PC-3 (cell line): ENCODE measurements around the gene CXXC1. TPM values are rescaled to one million over a fixed set of nuclear protein-coding genes. Genes with fewer than 3 reads are reported as not detected.
"Not testable (repeated sequence)": the region's sequence is repeated elsewhere in the genome, so short reads cannot be mapped to it uniquely, and the experiment has no call there.

ENCODE experiments used
- ATAC-seq: fragments of 200-7000 bp; cut with Tn5 transposase; 2 replicates; pipeline ENCODE4 v1.9.1; 2020; ENCODE audit warnings: mild to moderate bottlenecking, moderate library complexity
- BruUV-seq: library from RNA; stranded (reverse); fragments of 400-500 nt; replicated peaks from 2 replicates; lab custom pipeline; 2021; lab: Mats Ljungman, UMichigan
- CTCF ChIA-PET: fragments of 300-600 bp; sonication (Branson Sonifier 250); formaldehyde crosslinking; loops from one replicate; lab custom pipeline; 2022; ENCODE audit warnings: antibody characterized with exemption; lab: Charles Lee
- POLR2A ChIA-PET: fragments of 300-600 bp; sonication (Branson Sonifier 250); formaldehyde crosslinking; loops from one replicate; lab custom pipeline; 2022; ENCODE audit warnings: antibody characterized with exemption; ENCODE audit not compliant: unreplicated experiment; lab: Charles Lee
- DNase-seq: peaks from one replicate; pipeline ENCODE4 v3.0.0-alpha.2; 2015
- H2AFZ ChIP-seq: fragments of 300-600 bp; sonication (generic); 2 replicates; pipeline ENCODE4 v1.6.0; 2016; ENCODE audit warnings: antibody characterized with exemption, low read length
- H3F3A ChIP-seq: fragments of 300-600 bp; sonication (generic); one replicate; pipeline ENCODE4 v1.6.0; 2017; ENCODE audit warnings: antibody characterized with exemption, low read length, control low read depth, mild to moderate bottlenecking; ENCODE audit not compliant: unreplicated experiment
- H3K27ac ChIP-seq: fragments of 300-600 bp; sonication (generic); 2 replicates; pipeline ENCODE4 v1.5.1; 2016; ENCODE audit warnings: mild to moderate bottlenecking, low read length
- H3K27me3 ChIP-seq: fragments of 300-600 bp; sonication (generic); 2 replicates; pipeline ENCODE4 v1.6.1; 2016; ENCODE audit warnings: low read length, mixed read lengths
- H3K36me3 ChIP-seq: fragments of 300-600 bp; sonication (generic); 2 replicates; pipeline ENCODE4 v1.6.1; 2016; ENCODE audit warnings: low read depth, mixed run types, low read length, mixed read lengths
- H3K4me1 ChIP-seq: fragments of 300-600 bp; sonication (generic); 2 replicates; pipeline ENCODE4 v1.5.1; 2016; ENCODE audit warnings: low read length; ENCODE audit not compliant: insufficient read depth
- H3K4me2 ChIP-seq: fragments of 300-600 bp; sonication (generic); 2 replicates; pipeline ENCODE4 v1.6.0; 2016; ENCODE audit warnings: low read length
- H3K4me3 ChIP-seq: fragments of 300-600 bp; sonication (generic); 2 replicates; pipeline ENCODE4 v1.5.1; 2016; ENCODE audit warnings: mild to moderate bottlenecking, low read length, mixed read lengths
- H3K79me2 ChIP-seq: fragments of 300-600 bp; sonication (generic); 2 replicates; pipeline ENCODE4 v1.6.1; 2017; ENCODE audit warnings: low read length, mixed read lengths
- H3K9ac ChIP-seq: fragments of 300-600 bp; sonication (generic); 2 replicates; pipeline ENCODE4 v1.6.0; 2016; ENCODE audit warnings: mild to moderate bottlenecking, low read length
- H3K9me2 ChIP-seq: fragments of 300-600 bp; sonication (generic); replicated peaks from 2 replicates; pipeline ENCODE4 v1.6.1; 2016; ENCODE audit warnings: mixed run types, low read length, mixed read lengths
- H3K9me3 ChIP-seq: fragments of 300-600 bp; sonication (generic); 2 replicates; pipeline ENCODE4 v1.6.1; 2016; ENCODE audit warnings: low read length, mixed read lengths
- H4K20me1 ChIP-seq: fragments of 300-600 bp; sonication (generic); 2 replicates; pipeline ENCODE4 v1.6.1; 2016; ENCODE audit warnings: low read length, mixed read lengths
- EZH2 ChIP-seq: fragments of 300-600 bp; sonication (generic); IDR thresholded peaks from one replicate; pipeline ENCODE4 v1.6.1; 2017; ENCODE audit warnings: antibody characterized with exemption, mild to moderate bottlenecking, low read length; ENCODE audit not compliant: unreplicated experiment
- EZH2phosphoT487 ChIP-seq: fragments of 300-600 bp; sonication (generic); IDR thresholded peaks from 2 replicates; pipeline ENCODE4 v1.6.1; 2018; ENCODE audit warnings: mild to moderate bottlenecking, antibody characterized with exemption, low read length, borderline replicate concordance
- intact Hi-C: fragments of 100-400 bp; cut with micrococcal nuclease; formaldehyde crosslinking; loops from 2 replicates; pipeline ENCODE4 v1.9.0; 2023
- total RNA-seq: library from RNA; depleted of rRNA; stranded (reverse); fragments of >200 nt; gene quantifications from 2 replicates; pipeline ENCODE4 v1.2.3, GENCODE V29; 2014
- TF ChIP-seq, protein P1 (sequence below): fragments of 300-600 bp; sonication (generic); conservative IDR thresholded peaks from 2 replicates; pipeline ENCODE4 v1.5.1; 2017; ENCODE audit warnings: antibody characterized with exemption, low read depth, mild to moderate bottlenecking, low read length

CXXC1 gene
- total RNA-seq, 1 experiment from 2014 or later, result 25.4 TPM

DNA sequence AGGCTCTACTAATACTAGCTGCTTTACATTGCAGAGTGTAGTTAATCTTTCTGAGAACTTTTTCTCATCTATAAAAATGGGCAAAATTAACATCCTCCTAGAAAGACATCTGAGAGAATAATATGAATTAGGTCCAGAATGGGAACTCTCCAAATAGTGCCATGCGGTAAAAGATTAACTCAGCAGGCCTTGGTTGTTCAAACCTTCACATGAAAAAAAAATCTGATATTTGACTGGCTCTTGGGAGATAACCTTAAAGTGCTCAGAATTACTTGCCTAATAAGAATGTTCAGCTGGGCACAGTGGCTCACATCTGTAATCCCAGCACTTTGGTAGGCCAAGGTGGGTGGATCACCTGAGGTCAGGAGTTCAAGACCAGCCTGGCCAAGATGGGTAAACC, 5.5 kb upstream of the CXXC1 start:
- H3F3A ChIP-seq, result no peaks in the 10 kb centered on the region
- H3K9me2 ChIP-seq, result no peaks in the 10 kb centered on the region
- no peak overlapping the region for H3K4me2 ChIP-seq
- no peaks in the 10 kb centered on the region for H4K20me1 ChIP-seq
- no peak for ATAC-seq
- no peaks in the 10 kb centered on the region for H3K4me1 ChIP-seq
- H3K9me3 ChIP-seq, result no peaks in the 10 kb centered on the region
- H3K36me3 ChIP-seq, result no peaks in the 10 kb centered on the region
- H3K4me3 ChIP-seq, result no peak overlapping the region
- no peaks in the 10 kb centered on the region for H3K79me2 ChIP-seq
- no peak for DNase-seq
- POLR2A ChIA-PET, result no interaction called here
- no peak overlapping the region for H2AFZ ChIP-seq
- H3K27ac ChIP-seq, result no peak overlapping the region
- TF ChIP-seq EZH2 (no peak), EZH2phosphoT487 (no peak)
- TF ChIP-seq, protein P1, sequence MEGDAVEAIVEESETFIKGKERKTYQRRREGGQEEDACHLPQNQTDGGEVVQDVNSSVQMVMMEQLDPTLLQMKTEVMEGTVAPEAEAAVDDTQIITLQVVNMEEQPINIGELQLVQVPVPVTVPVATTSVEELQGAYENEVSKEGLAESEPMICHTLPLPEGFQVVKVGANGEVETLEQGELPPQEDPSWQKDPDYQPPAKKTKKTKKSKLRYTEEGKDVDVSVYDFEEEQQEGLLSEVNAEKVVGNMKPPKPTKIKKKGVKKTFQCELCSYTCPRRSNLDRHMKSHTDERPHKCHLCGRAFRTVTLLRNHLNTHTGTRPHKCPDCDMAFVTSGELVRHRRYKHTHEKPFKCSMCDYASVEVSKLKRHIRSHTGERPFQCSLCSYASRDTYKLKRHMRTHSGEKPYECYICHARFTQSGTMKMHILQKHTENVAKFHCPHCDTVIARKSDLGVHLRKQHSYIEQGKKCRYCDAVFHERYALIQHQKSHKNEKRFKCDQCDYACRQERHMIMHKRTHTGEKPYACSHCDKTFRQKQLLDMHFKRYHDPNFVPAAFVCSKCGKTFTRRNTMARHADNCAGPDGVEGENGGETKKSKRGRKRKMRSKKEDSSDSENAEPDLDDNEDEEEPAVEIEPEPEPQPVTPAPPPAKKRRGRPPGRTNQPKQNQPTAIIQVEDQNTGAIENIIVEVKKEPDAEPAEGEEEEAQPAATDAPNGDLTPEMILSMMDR, result no peak
- intact Hi-C loops, result no loop called here
- no peaks in the 10 kb centered on the region for H3K27me3 ChIP-seq
- CTCF ChIA-PET, result no interaction called here
- H3K9ac ChIP-seq, result no peak overlapping the region
- BruUV-seq, result no TSS peak

DNA sequence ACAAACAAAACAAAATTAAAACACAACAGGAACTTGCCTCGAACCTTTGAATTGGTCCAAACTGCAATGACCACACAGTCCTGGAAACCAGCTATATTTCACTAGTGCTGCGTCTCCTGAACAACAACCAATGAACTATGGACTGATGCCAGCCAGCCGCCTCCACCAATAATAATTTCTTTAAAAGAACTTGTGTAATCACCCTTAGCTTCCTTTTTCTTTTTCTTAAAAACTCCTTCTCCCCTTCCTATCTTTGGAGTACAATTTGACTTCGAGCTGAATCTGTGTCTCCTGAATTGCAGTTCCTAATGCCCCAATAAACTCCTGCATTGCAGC, 1.6 kb upstream of the CXXC1 start:
- Histone ChIP-seq H3K36me3 (no peaks in the 10 kb centered on the region), H3F3A (no peaks in the 10 kb centered on the region), H2AFZ (no peak overlapping the region), H3K9ac (no peak overlapping the region), H3K9me3 (no peaks in the 10 kb centered on the region), H3K9me2 (no peaks in the 10 kb centered on the region), H3K4me1 (0 out of 2 replicates have a peak, but pooled peaks cover 6% of the 10 kb centered on the region), H3K4me2 (no peak overlapping the region), H4K20me1 (no peaks in the 10 kb centered on the region), H3K27me3 (no peaks in the 10 kb centered on the region), H3K27ac (no peak overlapping the region), H3K79me2 (peaks cover 14% of the 10 kb centered on the region; the same call in 1 of the 2 replicates), H3K4me3 (no peak overlapping the region)
- no TSS peak for BruUV-seq
- intact Hi-C loops, result loop anchor here (5.0 kb wide), 2 partner anchors 68 to 88 kb away; partner anchors contain the start of gene SKA1
- ChIA-PET CTCF (no interaction called here), POLR2A (no interaction called here)
- DNase-seq (no peak), ATAC-seq (no peak)
- TF ChIP-seq EZH2, result no peak
- TF ChIP-seq, protein P1, result no peak
- TF ChIP-seq EZH2phosphoT487, result no peak

DNA sequence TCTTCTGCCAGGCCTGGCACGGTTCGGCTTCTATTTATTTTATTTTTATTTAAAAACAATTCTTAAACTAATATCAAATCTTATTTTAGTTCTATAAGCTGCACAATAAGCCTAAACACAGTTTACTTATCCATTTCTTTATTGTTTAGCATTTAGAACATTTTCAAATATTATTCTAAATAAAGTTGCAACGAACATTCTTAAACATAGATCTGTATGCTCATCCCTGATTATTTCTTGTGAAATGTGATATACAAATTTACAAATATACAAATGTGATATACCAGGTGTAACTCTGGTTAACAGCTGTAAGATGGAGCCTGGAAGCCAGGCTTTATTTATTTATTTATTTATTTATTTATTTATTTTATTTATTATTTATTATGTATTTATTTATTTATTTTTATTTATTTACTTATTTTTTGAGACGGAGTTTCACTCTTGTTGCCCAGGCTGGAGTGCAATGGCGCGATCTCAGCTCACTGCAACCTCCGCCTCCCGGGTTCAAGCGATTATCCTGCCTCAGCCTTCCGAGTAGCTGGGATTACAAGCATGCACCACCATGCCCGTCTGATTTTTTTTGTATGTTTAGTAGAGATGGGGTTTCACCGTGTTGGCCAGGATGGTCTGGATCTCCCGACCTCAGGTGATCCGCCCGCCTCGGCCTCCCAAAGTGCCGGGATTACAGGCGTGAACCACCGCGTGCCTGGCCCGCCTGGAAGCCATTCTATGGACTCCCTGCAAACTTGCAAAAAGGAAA, 1.0 kb upstream of the CXXC1 start:
- ATAC-seq, H3K4me1 ChIP-seq, H3K9me2 ChIP-seq, CTCF ChIA-PET, H3K9me3 ChIP-seq, H3K27ac ChIP-seq, BruUV-seq, H3K36me3 ChIP-seq, H4K20me1 ChIP-seq, H3F3A ChIP-seq, H3K27me3 ChIP-seq, DNase-seq, POLR2A ChIA-PET: not testable (repeated sequence)
- Histone ChIP-seq H3K9ac (peak overlapping the region; percentile 27; the same call in 1 of the 2 replicates), H3K4me2 (peak overlapping the region; percentile 69), H2AFZ (peak overlapping the region; percentile 81; the same call in 1 of the 2 replicates), H3K4me3 (peak overlapping the region; percentile 81; the same call in 1 of the 2 replicates), H3K79me2 (peaks cover 14% of the 10 kb centered on the region; the same call in 1 of the 2 replicates)
- intact Hi-C loops, result loop anchor here (5.0 kb wide), 2 partner anchors 69 to 89 kb away; partner anchors contain the start of gene SKA1
